ENCODE measurements around the gene PPP1CB.
"Not testable (repeated sequence)": the region's sequence is repeated elsewhere in the genome, so short reads cannot be mapped to it uniquely, and the experiment has no call there.

The PPP1CB gene

GRCh38 chr2:28778392-28778791 lies 26.8 kb downstream of the PPP1CB start:
- DNase-seq (ENCODE audit: low spot score): no peak

GRCh38 chr2:28779001-28779400 lies 27.4 kb downstream of the PPP1CB start:
- no peak for DNase-seq (ENCODE audit: low spot score)

GRCh38 chr2:28780496-28780895 lies 28.9 kb downstream of the PPP1CB start:
- no peak for DNase-seq (ENCODE audit: low spot score)

GRCh38 chr2:28782423-28782822 lies 30.8 kb downstream of the PPP1CB start:
- no peak for DNase-seq (ENCODE audit: low spot score)

GRCh38 chr2:28784570-28784969 lies 32.9 kb downstream of the PPP1CB start:
- DNase-seq (ENCODE audit: low spot score): not testable (repeated sequence)

- no peak for DNase-seq (ENCODE audit: low spot score)
Measured at GRCh38 chr2:28796620-28797019, 45.0 kb downstream of the PPP1CB start.

- DNase-seq (ENCODE audit: low spot score): no peak
Measured at GRCh38 chr2:28801726-28802125, 50.1 kb downstream of the PPP1CB start.

- no peak for DNase-seq (ENCODE audit: low spot score)
Measured at GRCh38 chr2:28802975-28803429, 51.4 kb downstream of the PPP1CB start.

GRCh38 chr2:28809927-28810326 lies 58.3 kb downstream of the PPP1CB start:
- no peak for DNase-seq (ENCODE audit: low spot score)

GRCh38 chr2:28810384-28811285 lies 59.0 kb downstream of the PPP1CB start, which contains the start of gene SPDYA:
TSS of gene SPDYA (plus strand) at chr2:28810834. CDS start at chr2:28816015, 5,181 bp downstream.
- peak; percentile 79 for DNase-seq (ENCODE audit: low spot score)

- no peak for DNase-seq (ENCODE audit: low spot score)
Measured at GRCh38 chr2:28818053-28818452, 66.4 kb downstream of the PPP1CB start.

GRCh38 chr2:28821295-28821958 lies 69.8 kb downstream of the PPP1CB start:
- peak; percentile 79 for DNase-seq (ENCODE audit: low spot score)

GRCh38 chr2:28822036-28822435 lies 70.4 kb downstream of the PPP1CB start:
- no peak for DNase-seq (ENCODE audit: low spot score)

- no peak for DNase-seq (ENCODE audit: low spot score)
Measured at GRCh38 chr2:28824207-28824606, 72.6 kb downstream of the PPP1CB start.

- no peak for DNase-seq (ENCODE audit: low spot score)
Measured at GRCh38 chr2:28824870-28825269, 73.2 kb downstream of the PPP1CB start.

- DNase-seq (ENCODE audit: low spot score): no peak
Measured at GRCh38 chr2:28828382-28828781, 76.8 kb downstream of the PPP1CB start.

- no peak for DNase-seq (ENCODE audit: low spot score)
Measured at GRCh38 chr2:28833740-28834470, 82.3 kb downstream of the PPP1CB start.

- DNase-seq (ENCODE audit: low spot score): no peak
Measured at GRCh38 chr2:28835781-28836180, 84.2 kb downstream of the PPP1CB start.

- DNase-seq (ENCODE audit: low spot score): no peak
Measured at GRCh38 chr2:28838971-28839370, 87.3 kb downstream of the PPP1CB start.

- no peak for DNase-seq (ENCODE audit: low spot score)
Measured at GRCh38 chr2:28842042-28842441, 90.4 kb downstream of the PPP1CB start.

All from CD4-positive, alpha-beta T cell treated with Interleukin-2 at 100 ng/mL for 4 hours (primary cell).